ENCODE results near the gene PPP2R3B.
"Not testable (repeated sequence)": the region's sequence is repeated elsewhere in the genome, so short reads cannot be mapped to it uniquely, and the experiment has no call there.

The PPP2R3B gene

GRCh38 chrX:386768-387575 lies at the start of gene PPP2R3B:
PPP2R3B (minus strand) TSS chrX:386907; CDS start chrX:386691, 216 bp downstream.
- peak; percentile 97 for DNase-seq (ENCODE audit: low read depth)
- TF ChIP-seq CTCF (conservative IDR thresholded peaks at IDR 0.05; ENCODE audit: low read length): no peak
- peak within 1 kb of the TSS; percentile 83 for H3K4me3 ChIP-seq (ENCODE audit: low read length)

GRCh38 chrX:435536-436122 lies 48.9 kb upstream of the PPP2R3B start:
- no peak overlapping the region for H3K4me3 ChIP-seq (ENCODE audit: low read length)
- TF ChIP-seq CTCF (conservative IDR thresholded peaks at IDR 0.05; ENCODE audit: low read length): no peak
- DNase-seq (ENCODE audit: low read depth): no peak

- DNase-seq (ENCODE audit: low read depth): no peak
- TF ChIP-seq CTCF (conservative IDR thresholded peaks at IDR 0.05; ENCODE audit: low read length): no peak
These were observed 48.2 kb upstream of the PPP2R3B start for GRCh38 chrX:434946-435345.

GRCh38 chrX:433771-434170 lies 47.1 kb upstream of the PPP2R3B start:
- H3K4me3 ChIP-seq (ENCODE audit: low read length): no peak overlapping the region
- DNase-seq (ENCODE audit: low read depth): no peak
- TF ChIP-seq CTCF (conservative IDR thresholded peaks at IDR 0.05; ENCODE audit: low read length): no peak

More at GRCh38 chrX:434946-435345, 48.2 kb upstream of the PPP2R3B start:
- H3K4me3 ChIP-seq (ENCODE audit: low read length): no peak overlapping the region

- H3K4me3 ChIP-seq (ENCODE audit: low read length); DNase-seq (ENCODE audit: low read depth): not testable (repeated sequence)
These were observed 46.0 kb upstream of the PPP2R3B start for GRCh38 chrX:432666-433065.

GRCh38 chrX:431492-432111 lies 44.9 kb upstream of the PPP2R3B start:
- no peak for DNase-seq (ENCODE audit: low read depth)
- TF ChIP-seq CTCF (conservative IDR thresholded peaks at IDR 0.05; ENCODE audit: low read length): no peak

GRCh38 chrX:431056-431455 lies 44.3 kb upstream of the PPP2R3B start:
- no peak for TF ChIP-seq CTCF (conservative IDR thresholded peaks at IDR 0.05; ENCODE audit: low read length)
- no peak overlapping the region for H3K4me3 ChIP-seq (ENCODE audit: low read length)
- no peak for DNase-seq (ENCODE audit: low read depth)

More at GRCh38 chrX:431492-432111, 44.9 kb upstream of the PPP2R3B start:
- no peak overlapping the region for H3K4me3 ChIP-seq (ENCODE audit: low read length)
